ENCODE measurements around the gene CCDC39. TPM values are rescaled to one million over a fixed set of nuclear protein-coding genes. Genes with fewer than 3 reads are reported as not detected.

The CCDC39 gene
- polyA plus RNA-seq, 3 donors: not detected

DNA sequence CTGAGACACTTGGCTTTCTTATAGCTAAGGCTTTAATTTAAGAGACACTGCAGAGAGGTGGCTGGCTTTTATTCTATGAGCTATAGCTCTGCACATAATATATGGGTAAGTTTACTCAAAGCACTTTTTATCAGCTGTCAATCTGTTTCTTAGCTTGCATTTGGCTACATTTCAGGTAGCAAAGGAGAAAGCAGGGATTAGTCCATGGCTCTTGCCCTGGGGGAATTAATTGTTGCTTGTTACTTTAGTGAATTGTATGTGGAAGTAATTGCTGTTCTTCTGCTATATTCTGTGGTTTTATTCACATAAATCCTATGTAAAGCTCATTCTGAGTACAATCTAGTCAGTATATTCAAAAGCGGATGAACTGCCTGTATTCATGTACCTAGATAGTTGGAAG, 14.4 kb upstream of the CCDC39 start:
- no peaks in the 10 kb centered on the region for H3K4me1 Mint-ChIP-seq

DNA sequence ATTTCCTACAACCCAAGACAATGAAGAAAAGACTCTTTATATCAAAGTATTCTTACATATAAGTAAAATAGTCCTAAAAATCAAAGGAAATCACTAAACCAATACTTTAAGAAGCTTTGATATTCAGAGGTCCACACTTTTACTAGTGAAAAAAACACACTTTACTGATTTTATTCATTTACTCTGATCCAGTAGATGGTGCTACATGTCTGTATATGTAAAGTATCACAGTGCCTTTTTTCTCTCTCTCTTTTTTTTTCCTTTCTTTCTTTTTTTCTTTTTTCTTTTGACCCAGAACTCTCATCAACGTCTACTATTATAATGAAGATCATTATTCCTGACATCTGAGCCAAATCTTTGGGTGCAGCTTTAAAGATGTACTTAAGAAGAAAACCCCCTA, 10.8 kb upstream of the CCDC39 start:
- Histone ChIP-seq H3K4me1 (ENCODE audit: control insufficient read depth in 1 of 2, insufficient read depth in 2 of 2, low read length in 2 of 2) (no peaks in the 10 kb centered on the region), H3K79me2 (ENCODE audit: insufficient read depth, low read length) (no peaks in the 10 kb centered on the region), H2AFZ (ENCODE audit: insufficient read depth, low read depth, low read length, poor library complexity, severe bottlenecking) (no peak overlapping the region), H3K36me3 (replicated peaks in 1 of 2; ENCODE audit: control insufficient read depth in 1 of 2, insufficient read depth in 2 of 2, low read length in 2 of 2) (no peaks in the 10 kb centered on the region), H3K4me2 (replicated peaks; ENCODE audit: extremely low read depth, low read length, poor library complexity, severe bottlenecking) (no peak overlapping the region), H4K20me1 (ENCODE audit: insufficient read depth, low read length) (no peaks in the 10 kb centered on the region), H3K27ac (ENCODE audit: low read depth in 1 of 2, low read length in 2 of 2) (no peak overlapping the region), H3K9ac (ENCODE audit: insufficient read depth, low read length, poor library complexity, severe bottlenecking) (no peak overlapping the region), H3K4me3 (replicated peaks in 1 of 3; ENCODE audit: low read depth in 2 of 3, low read length in 3 of 3) (no peak overlapping the region), H3K9me3 (replicated peaks in 1 of 2; ENCODE audit: control insufficient read depth in 1 of 2, insufficient read depth in 1 of 2, low read length in 2 of 2) (no peaks in the 10 kb centered on the region), H3K27me3 (ENCODE audit: control insufficient read depth in 2 of 2, insufficient read depth in 2 of 2, low read length in 2 of 2) (no peaks in the 10 kb centered on the region)
- DNase-seq: no peak
- no peaks in the 10 kb centered on the region for H3K9me3 Mint-ChIP-seq
- intact Hi-C loops (cut with micrococcal nuclease): no loop called here
- TF ChIP-seq, protein P1, sequence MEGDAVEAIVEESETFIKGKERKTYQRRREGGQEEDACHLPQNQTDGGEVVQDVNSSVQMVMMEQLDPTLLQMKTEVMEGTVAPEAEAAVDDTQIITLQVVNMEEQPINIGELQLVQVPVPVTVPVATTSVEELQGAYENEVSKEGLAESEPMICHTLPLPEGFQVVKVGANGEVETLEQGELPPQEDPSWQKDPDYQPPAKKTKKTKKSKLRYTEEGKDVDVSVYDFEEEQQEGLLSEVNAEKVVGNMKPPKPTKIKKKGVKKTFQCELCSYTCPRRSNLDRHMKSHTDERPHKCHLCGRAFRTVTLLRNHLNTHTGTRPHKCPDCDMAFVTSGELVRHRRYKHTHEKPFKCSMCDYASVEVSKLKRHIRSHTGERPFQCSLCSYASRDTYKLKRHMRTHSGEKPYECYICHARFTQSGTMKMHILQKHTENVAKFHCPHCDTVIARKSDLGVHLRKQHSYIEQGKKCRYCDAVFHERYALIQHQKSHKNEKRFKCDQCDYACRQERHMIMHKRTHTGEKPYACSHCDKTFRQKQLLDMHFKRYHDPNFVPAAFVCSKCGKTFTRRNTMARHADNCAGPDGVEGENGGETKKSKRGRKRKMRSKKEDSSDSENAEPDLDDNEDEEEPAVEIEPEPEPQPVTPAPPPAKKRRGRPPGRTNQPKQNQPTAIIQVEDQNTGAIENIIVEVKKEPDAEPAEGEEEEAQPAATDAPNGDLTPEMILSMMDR (IDR thresholded peaks at IDR 0.05): no peak
- H3K36me3 Mint-ChIP-seq: no peaks in the 10 kb centered on the region
- H3K27me3 Mint-ChIP-seq (ENCODE audit: low read depth in 3 of 3): peaks cover 4 to 5% (median 4%) of the 10 kb centered on the region in 3 donors
- no peak overlapping the region for H3K4me3 Mint-ChIP-seq
- no CpG with 5 or more reads among the region's 1 CpG for WGBS (ENCODE audit: insufficient coverage)
- no peak overlapping the region for H3K27ac Mint-ChIP-seq
- H3K4me1 Mint-ChIP-seq: no peaks in the 10 kb centered on the region

More for the DNA sequence above, 14.4 kb upstream of the CCDC39 start:
- Mint-ChIP-seq H3K36me3 (no peaks in the 10 kb centered on the region), H3K27me3 (ENCODE audit: low read depth in 3 of 3) (peaks cover 2 to 3% (median 2%) of the 10 kb centered on the region in 3 donors), H3K27ac (no peak overlapping the region), H3K9me3 (no peaks in the 10 kb centered on the region), H3K4me3 (no peak overlapping the region)
- Histone ChIP-seq H3K27ac (ENCODE audit: low read depth in 1 of 2, low read length in 2 of 2) (no peak overlapping the region), H3K4me2 (replicated peaks; ENCODE audit: extremely low read depth, low read length, poor library complexity, severe bottlenecking) (no peak overlapping the region), H3K27me3 (ENCODE audit: control insufficient read depth in 2 of 2, insufficient read depth in 2 of 2, low read length in 2 of 2) (no peaks in the 10 kb centered on the region), H3K9ac (ENCODE audit: insufficient read depth, low read length, poor library complexity, severe bottlenecking) (no peak overlapping the region), H3K79me2 (ENCODE audit: insufficient read depth, low read length) (no peaks in the 10 kb centered on the region), H3K4me1 (ENCODE audit: control insufficient read depth in 1 of 2, insufficient read depth in 2 of 2, low read length in 2 of 2) (no peaks in the 10 kb centered on the region), H4K20me1 (ENCODE audit: insufficient read depth, low read length) (no peaks in the 10 kb centered on the region), H2AFZ (ENCODE audit: insufficient read depth, low read depth, low read length, poor library complexity, severe bottlenecking) (no peak overlapping the region), H3K9me3 (replicated peaks in 1 of 2; ENCODE audit: control insufficient read depth in 1 of 2, insufficient read depth in 1 of 2, low read length in 2 of 2) (no peaks in the 10 kb centered on the region), H3K4me3 (replicated peaks in 1 of 3; ENCODE audit: low read depth in 2 of 3, low read length in 3 of 3) (no peak overlapping the region), H3K36me3 (replicated peaks in 1 of 2; ENCODE audit: control insufficient read depth in 1 of 2, insufficient read depth in 2 of 2, low read length in 2 of 2) (no peaks in the 10 kb centered on the region)
- no CpG with 5 or more reads among the region's 1 CpG for WGBS (ENCODE audit: insufficient coverage)
- intact Hi-C loops (cut with micrococcal nuclease): no loop called here
- TF ChIP-seq, protein P1 (IDR thresholded peaks at IDR 0.05): no peak
- DNase-seq: no peak

Measured in CD14-positive monocyte (primary cell).